IMR-90 (cell line): ENCODE measurements around the gene TMEM163. TPM values are rescaled to one million over a fixed set of nuclear protein-coding genes. Genes with fewer than 3 reads are reported as not detected.

ENCODE experiments used
- ATAC-seq: fragments of 200-7000 bp; cut with Tn5 transposase; 2 replicates; pipeline ENCODE4 v1.9.1; 2020; ENCODE audit warnings: low read depth, mild to moderate bottlenecking, moderate library complexity
- BruUV-seq: library from RNA; stranded (reverse); fragments of 400-500 nt; replicated peaks from 2 replicates; lab custom pipeline; 2021; lab: Mats Ljungman, UMichigan
- CTCF ChIA-PET: fragments of 300-600 bp; formaldehyde crosslinking; extraction: SDS; loops from one replicate; lab custom pipeline; 2021; ENCODE audit warnings: antibody characterized with exemption; lab: Yijun Ruan, JAX
- POLR2A ChIA-PET: fragments of 300-600 bp; sonication (Branson Sonifier 250); formaldehyde crosslinking; loops from one replicate; lab custom pipeline; 2022; ENCODE audit warnings: antibody characterized with exemption; ENCODE audit not compliant: unreplicated experiment; lab: Charles Lee
- DNase-seq: peaks from one replicate; pipeline ENCODE4 v3.0.0; 2013
- H2AFZ ChIP-seq: replicated peaks from 2 replicates; pipeline ENCODE3; 2013; ENCODE audit warnings: low read length, mild to moderate bottlenecking; ENCODE audit not compliant: poor library complexity
- H2AK5ac ChIP-seq: 2 replicates; pipeline ENCODE4 v1.6.1; 2013; ENCODE audit warnings: low read depth, low read length, inconsistent platforms
- H2AK9ac ChIP-seq: replicated peaks from 2 replicates; pipeline ENCODE3; 2013; ENCODE audit warnings: mild to moderate bottlenecking, low read depth, low read length, moderate library complexity; ENCODE audit not compliant: poor library complexity
- H2BK120ac ChIP-seq: 2 replicates; pipeline ENCODE4 v1.6.1; 2013; ENCODE audit warnings: low read depth, low read length, inconsistent platforms
- H2BK15ac ChIP-seq: 3 replicates; pipeline ENCODE4 v1.6.1; 2013; ENCODE audit warnings: low read depth, low read length, inconsistent platforms
- H2BK20ac ChIP-seq: 2 replicates; pipeline ENCODE4 v1.6.1; 2013; ENCODE audit warnings: low read depth, mild to moderate bottlenecking, inconsistent platforms, low read length, moderate library complexity
- H2BK5ac ChIP-seq: 2 replicates; pipeline ENCODE4 v1.6.1; 2013; ENCODE audit warnings: mild to moderate bottlenecking, low read depth, low read length, inconsistent platforms; ENCODE audit not compliant: poor library complexity, severe bottlenecking
- H3K14ac ChIP-seq: replicated peaks from 2 replicates; pipeline ENCODE4 v1.6.1; 2013; ENCODE audit warnings: low read depth, low read length, inconsistent platforms
- H3K18ac ChIP-seq: 2 replicates; pipeline ENCODE4 v1.6.1; 2013; ENCODE audit warnings: low read depth, low read length, control low read depth
- H3K23ac ChIP-seq: 2 replicates; pipeline ENCODE4 v1.6.1; 2013; ENCODE audit warnings: low read depth, low read length, inconsistent platforms
- H3K27ac ChIP-seq: 2 replicates; pipeline ENCODE4 v1.5.1; 2013; ENCODE audit warnings: mild to moderate bottlenecking, control low read depth, low read length; ENCODE audit not compliant: insufficient read depth
- H3K27me3 ChIP-seq: 2 replicates; pipeline ENCODE4 v1.6.1; 2013; ENCODE audit warnings: low read length; ENCODE audit not compliant: control insufficient read depth, insufficient read depth
- H3K36me3 ChIP-seq: 2 replicates; pipeline ENCODE4 v1.6.1; 2013; ENCODE audit warnings: low read length, mixed read lengths; ENCODE audit not compliant: control insufficient read depth, insufficient read depth
- H3K4ac ChIP-seq: 2 replicates; pipeline ENCODE4 v1.6.1; 2013; ENCODE audit warnings: low read depth, low read length, inconsistent platforms
- H3K4me1 ChIP-seq: 2 replicates; pipeline ENCODE4 v1.6.1; 2013; ENCODE audit warnings: low read length, mixed read lengths; ENCODE audit not compliant: control insufficient read depth, insufficient read depth
- H3K4me2 ChIP-seq: 2 replicates; pipeline ENCODE4 v1.6.1; 2013; ENCODE audit warnings: low read depth, mild to moderate bottlenecking, control low read depth, low read length, moderate library complexity
- H3K4me3 ChIP-seq: 2 replicates; pipeline ENCODE4 v1.5.1; 2013; ENCODE audit warnings: low read depth, mild to moderate bottlenecking, control low read depth, low read length, moderate library complexity; ENCODE audit not compliant: insufficient read depth
- H3K56ac ChIP-seq: 2 replicates; pipeline ENCODE4 v1.6.1; 2013; ENCODE audit warnings: low read length, inconsistent platforms; ENCODE audit not compliant: insufficient read depth; ENCODE audit errors: extremely low read depth
- H3K79me1 ChIP-seq, 2 experiments: 2 replicates each; pipeline ENCODE4 v1.6.1; 2013; ENCODE audit warnings: low read length in 2 of 2, inconsistent platforms in 1 of 2, low read depth in 1 of 2
- H3K9ac ChIP-seq: 2 replicates; pipeline ENCODE4 v1.6.1; 2013; ENCODE audit warnings: low read depth, low read length, control low read depth
- H3K9me1 ChIP-seq: 2 replicates; pipeline ENCODE4 v1.6.1; 2013; ENCODE audit warnings: low read length, inconsistent platforms; ENCODE audit not compliant: insufficient read depth
- H3K9me3 ChIP-seq: 2 replicates; pipeline ENCODE4 v1.6.1; 2013; ENCODE audit warnings: low read length; ENCODE audit not compliant: control insufficient read depth, insufficient read depth
- H4K20me1 ChIP-seq: 2 replicates; pipeline ENCODE4 v1.6.1; 2013; ENCODE audit warnings: low read length, inconsistent platforms; ENCODE audit not compliant: insufficient read depth
- H4K5ac ChIP-seq: 2 replicates; pipeline ENCODE4 v1.6.1; 2013; ENCODE audit warnings: mild to moderate bottlenecking, low read depth, low read length, control low read depth
- H4K8ac ChIP-seq, 2 experiments: 2 replicates each; pipeline ENCODE4 v1.6.1; 2013; ENCODE audit warnings: low read depth in 2 of 2, low read length in 2 of 2, control low read depth in 1 of 2, inconsistent platforms in 1 of 2
- H4K91ac ChIP-seq: 2 replicates; pipeline ENCODE4 v1.6.1; 2013; ENCODE audit warnings: low read depth, low read length, inconsistent platforms; ENCODE audit not compliant: insufficient read depth
- BHLHE40 ChIP-seq: fragments of 150-350 bp; IDR thresholded peaks from 2 replicates; pipeline ENCODE4 v1.6.1; 2016; ENCODE audit warnings: mild to moderate bottlenecking, low read depth, low read length
- CEBPB ChIP-seq: IDR thresholded peaks from 2 replicates; pipeline ENCODE4 v1.6.1; 2012; ENCODE audit warnings: low read depth, low read length, improper control_type of control experiment
- CHD1 ChIP-seq: IDR thresholded peaks from 2 replicates; pipeline ENCODE4 v1.6.1; 2012; ENCODE audit warnings: low read depth, low read length, improper control_type of control experiment
- MAZ ChIP-seq: IDR thresholded peaks from 2 replicates; pipeline ENCODE4 v1.6.1; 2012; ENCODE audit warnings: low read depth, mild to moderate bottlenecking, low read length, improper control_type of control experiment, moderate library complexity, borderline replicate concordance
- MXI1 ChIP-seq: IDR thresholded peaks from 2 replicates; pipeline ENCODE4 v1.6.1; 2012; ENCODE audit warnings: low read depth, mild to moderate bottlenecking, low read length, moderate library complexity, borderline replicate concordance
- RCOR1 ChIP-seq: IDR thresholded peaks from 2 replicates; pipeline ENCODE4 v1.6.1; 2012; ENCODE audit warnings: mild to moderate bottlenecking, low read length, improper control_type of control experiment; ENCODE audit not compliant: insufficient replicate concordance
- RFX5 ChIP-seq: IDR thresholded peaks from 2 replicates; pipeline ENCODE4 v1.8.0; 2012; ENCODE audit warnings: low read depth, mild to moderate bottlenecking, low read length, moderate library complexity
- WGBS, 2 experiments: methylation state at CpG; one replicate each; pipeline versions ENCODE4 v1.1.5 to v1.1.7; 2013; ENCODE audit warnings: missing lambda C conversion rate in 2 of 2; ENCODE audit not compliant: insufficient read length in 1 of 2; ENCODE audit errors: extremely low coverage in 2 of 2; 5-methylcytosine and 5-hydroxymethylcytosine counted together
- dilution Hi-C: fragments of 300-500 bp; cut with HindIII; formaldehyde crosslinking; loops from one replicate; pipeline ENCODE4 v1.14.3; 2018; ENCODE audit warnings: low sequenced_read_pairs; ENCODE audit not compliant: unreplicated experiment
- in situ Hi-C: fragments of 300-500 bp; cut with MboI; formaldehyde crosslinking; loops from 3 replicates; pipeline ENCODE4 v1.14.3; 2019; ENCODE audit warnings: low sequenced_read_pairs, inconsistent platforms, mixed read lengths
- intact Hi-C: fragments of 100-400 bp; cut with micrococcal nuclease; formaldehyde crosslinking; loops from 2 replicates; pipeline ENCODE4 v1.10.0; 2022
- polyA plus RNA-seq, 3 experiments: library from polyadenylated mRNA; depleted of rRNA; stranded (reverse); fragments of >200 nt; gene quantifications; 2 replicates each; pipeline ENCODE4 v1.2.3, GENCODE V29; 2012; ENCODE audit warnings: low replicate concordance in 1 of 3
- total RNA-seq: library from RNA; depleted of rRNA; stranded (reverse); fragments of >200 nt; gene quantifications from 2 replicates; pipeline ENCODE4 v1.2.3, GENCODE V29; 2012

The TMEM163 gene
- total and polyA plus RNA-seq, 2 of the 4 experiments (the other 2 are of a cell fraction), result not detected

DNA sequence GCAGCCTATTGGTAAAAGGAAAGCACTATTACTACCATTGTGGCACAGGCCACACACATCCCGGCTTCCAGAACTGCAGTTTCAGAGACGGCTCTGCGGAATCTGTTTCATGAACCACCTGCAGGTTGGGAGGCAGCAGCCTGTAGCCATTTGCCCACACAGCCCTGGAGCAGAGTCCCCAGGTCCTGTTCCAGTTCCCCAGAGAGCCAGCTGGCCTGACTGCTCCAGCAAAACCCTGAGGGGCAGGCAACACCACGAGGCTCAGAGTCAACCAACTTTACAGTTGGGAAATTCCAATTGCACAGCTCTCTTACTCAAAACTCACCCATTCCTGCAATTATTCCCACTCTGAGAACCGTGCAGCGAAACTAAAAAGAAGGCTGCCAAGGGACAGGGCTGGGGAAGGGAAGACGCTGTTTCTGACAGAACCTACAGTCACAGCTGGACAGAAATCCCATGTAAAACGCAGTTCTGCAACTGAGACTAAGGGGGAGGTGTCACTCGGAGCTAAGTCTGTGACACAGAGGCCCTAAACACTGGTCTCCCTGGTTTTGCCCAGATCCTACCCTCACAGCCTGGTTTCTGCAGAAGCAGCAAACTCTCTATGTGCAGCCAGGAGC is 219.4 kb downstream of the TMEM163 start:
- no peak for TF ChIP-seq CHD1
- TF ChIP-seq MXI1, result no peak
- TF ChIP-seq MAZ, result no peak
- TF ChIP-seq BHLHE40, result no peak
- no peak for TF ChIP-seq RFX5
- TF ChIP-seq RCOR1, result no peak
- no peak for TF ChIP-seq CEBPB
- no peak overlapping the region for H3K56ac ChIP-seq
- no peak overlapping the region for H3K4me2 ChIP-seq
- no peaks in the 10 kb centered on the region for H3K9me1 ChIP-seq
- no peak overlapping the region for H2BK120ac ChIP-seq
- dilution Hi-C loops (no loop called here), in situ Hi-C loops (no loop called here), intact Hi-C loops (no loop called here)
- no peaks in the 10 kb centered on the region for H3K79me1 ChIP-seq
- BruUV-seq, result no TSS peak
- no peak overlapping the region for H3K4ac ChIP-seq
- H3K4me1 ChIP-seq, result no peaks in the 10 kb centered on the region
- no peak overlapping the region for H2BK5ac ChIP-seq
- no peak overlapping the region for H2BK20ac ChIP-seq
- no peak overlapping the region for H2AFZ ChIP-seq
- no peak overlapping the region for H2BK15ac ChIP-seq
- no peaks in the 10 kb centered on the region for H3K9me3 ChIP-seq
- no peaks in the 10 kb centered on the region for H3K36me3 ChIP-seq
- no peak overlapping the region for H3K27ac ChIP-seq
- 10% methylated on average over 2 of the region's 9 CpGs; no CpG with 5 or more reads in 1 of the 2 experiments for WGBS, 2 experiments
- CTCF ChIA-PET, result no interaction called here
- ATAC-seq, result no peak
- H2AK5ac ChIP-seq, result no peak overlapping the region
- H3K23ac ChIP-seq, result no peak overlapping the region
- no peak overlapping the region for H3K18ac ChIP-seq
- no peak overlapping the region for H4K5ac ChIP-seq
- no peak overlapping the region for H4K91ac ChIP-seq
- no peak overlapping the region for H3K9ac ChIP-seq
- no peak overlapping the region for H2AK9ac ChIP-seq
- no peaks in the 10 kb centered on the region for H4K20me1 ChIP-seq
- DNase-seq, result no peak
- no peak overlapping the region for H3K14ac ChIP-seq
- no peak overlapping the region for H4K8ac ChIP-seq
- POLR2A ChIA-PET, result no interaction called here
- no peak overlapping the region for H3K4me3 ChIP-seq
- peaks cover 18% of the 10 kb centered on the region for H3K27me3 ChIP-seq
